Prostate gland (tissue), 2 donors: ENCODE results near the gene OTOP2. TPM values are rescaled to one million over a fixed set of nuclear protein-coding genes. Genes with fewer than 3 reads are reported as not detected.
"Not testable (repeated sequence)": the region's sequence is repeated elsewhere in the genome, so short reads cannot be mapped to it uniquely, and the experiment has no call there.

ENCODE experiments used
- DNase-seq: peaks from one replicate; pipeline ENCODE4 v3.0.0-alpha.2; 2019; ENCODE audit warnings: low spot score
- H3K27ac ChIP-seq, 2 donors: fragments of 200-600 bp; sonication (generic); 2 replicates each; pipeline ENCODE4 v1.5.1; 2017 to 2019
- H3K27me3 ChIP-seq: fragments of 200-600 bp; sonication (generic); replicated peaks from 2 replicates; pipeline ENCODE4 v1.5.1; 2019; ENCODE audit not compliant: insufficient read depth
- H3K36me3 ChIP-seq, 2 donors: fragments of 200-600 bp; sonication (generic); 1 replicate in 1 of 2; 2 replicates in 1 of 2; pipeline versions ENCODE4 v1.5.1 to v1.8.1; 2017 to 2019
- H3K4me1 ChIP-seq: fragments of 200-600 bp; sonication (generic); replicated peaks from 2 replicates; pipeline ENCODE4 v1.5.1; 2019
- H3K4me3 ChIP-seq, 2 donors: fragments of 200-600 bp; sonication (generic); 2 replicates each; pipeline ENCODE4 v1.5.1; 2017 to 2019
- H3K9me3 ChIP-seq: fragments of 200-600 bp; sonication (generic); 2 replicates; pipeline ENCODE4 v1.5.1; 2017
- POLR2A ChIP-seq: fragments of 450-650 bp; IDR thresholded peaks from one replicate; pipeline ENCODE4 v1.6.1; 2016; ENCODE audit warnings: antibody characterized with exemption, mild to moderate bottlenecking
- POLR2AphosphoS5 ChIP-seq: sonication (generic); formaldehyde crosslinking; IDR thresholded peaks from one replicate; pipeline ENCODE4 v1.6.1; 2017; ENCODE audit warnings: antibody characterized with exemption
- WGBS: methylation state at CpG from one replicate; pipeline ENCODE4 v1.1.5; 2018; 5-methylcytosine and 5-hydroxymethylcytosine counted together
- intact Hi-C: fragments of 100-400 bp; cut with DNase I; formaldehyde crosslinking; loops from one replicate; pipeline ENCODE4 v1.14.2; 2022
- total RNA-seq, 2 donors: library from RNA; depleted of rRNA; stranded (reverse); fragments of >200 nt; gene quantifications; one replicate each; pipeline ENCODE4 v1.1.0, GENCODE V29; 2016
- TF ChIP-seq, protein P1 (sequence below), 4 experiments: fragments of 200-600 bp in 2 of 4; fragments of 450-650 bp in 2 of 4; sonication (generic) in 2 of 4; IDR thresholded peaks; 1 replicate in 3 of 4; 2 replicates in 1 of 4; pipeline ENCODE4 v1.5.1; 2016 to 2019; ENCODE audit warnings: antibody characterized with exemption in 4 of 4, mild to moderate bottlenecking in 2 of 4, moderate library complexity in 2 of 4

The OTOP2 gene
- total RNA-seq, 2 donors from 2014 or later, result 0.85 TPM; not detected in 1

DNA sequence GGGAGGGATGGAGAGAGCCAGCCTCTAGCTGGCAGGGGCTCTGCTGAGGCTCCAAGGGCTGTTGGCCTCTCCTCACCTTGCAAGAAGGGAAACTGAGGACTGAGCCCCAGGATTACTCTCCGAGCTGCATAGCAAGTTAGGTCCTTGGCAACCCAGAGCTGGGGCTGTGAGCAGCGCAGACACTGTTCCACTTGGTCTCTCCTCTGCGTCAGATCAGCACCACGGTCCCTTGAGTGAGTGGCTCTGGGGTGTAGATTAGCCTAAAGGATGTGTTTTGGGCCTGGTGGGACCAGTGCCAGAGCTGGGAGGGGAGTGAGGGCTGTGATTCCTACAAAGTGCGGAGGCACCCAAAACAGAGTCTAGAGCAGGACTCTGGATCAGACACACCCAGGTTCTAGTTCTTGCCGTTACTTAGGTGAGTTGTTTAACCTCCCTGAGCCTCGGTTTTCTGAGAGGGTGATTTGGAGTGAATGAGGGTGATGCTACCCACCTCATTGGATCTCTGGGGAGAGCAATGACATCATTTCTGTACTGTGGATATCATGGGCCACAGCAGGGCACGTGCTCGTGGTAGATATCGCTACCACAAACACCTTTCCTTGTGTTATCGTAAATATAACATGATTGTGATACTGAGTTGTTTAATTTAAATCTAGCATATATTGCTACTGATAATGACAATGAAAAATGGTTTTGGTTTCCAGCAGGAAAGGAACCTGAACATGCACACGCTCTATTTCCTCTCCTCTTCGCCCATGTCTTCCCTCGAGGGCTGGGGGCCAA lies 22.5 kb upstream of the OTOP2 start:
- Histone ChIP-seq H3K27ac (no peak overlapping the region), H3K4me3 (no peak overlapping the region), H3K9me3 (no peaks in the 10 kb centered on the region), H3K4me1 (no peaks in the 10 kb centered on the region), H3K36me3 (no peaks in the 10 kb centered on the region), H3K27me3 (no peaks in the 10 kb centered on the region)
- TF ChIP-seq POLR2A, result no peak
- TF ChIP-seq, protein P1, sequence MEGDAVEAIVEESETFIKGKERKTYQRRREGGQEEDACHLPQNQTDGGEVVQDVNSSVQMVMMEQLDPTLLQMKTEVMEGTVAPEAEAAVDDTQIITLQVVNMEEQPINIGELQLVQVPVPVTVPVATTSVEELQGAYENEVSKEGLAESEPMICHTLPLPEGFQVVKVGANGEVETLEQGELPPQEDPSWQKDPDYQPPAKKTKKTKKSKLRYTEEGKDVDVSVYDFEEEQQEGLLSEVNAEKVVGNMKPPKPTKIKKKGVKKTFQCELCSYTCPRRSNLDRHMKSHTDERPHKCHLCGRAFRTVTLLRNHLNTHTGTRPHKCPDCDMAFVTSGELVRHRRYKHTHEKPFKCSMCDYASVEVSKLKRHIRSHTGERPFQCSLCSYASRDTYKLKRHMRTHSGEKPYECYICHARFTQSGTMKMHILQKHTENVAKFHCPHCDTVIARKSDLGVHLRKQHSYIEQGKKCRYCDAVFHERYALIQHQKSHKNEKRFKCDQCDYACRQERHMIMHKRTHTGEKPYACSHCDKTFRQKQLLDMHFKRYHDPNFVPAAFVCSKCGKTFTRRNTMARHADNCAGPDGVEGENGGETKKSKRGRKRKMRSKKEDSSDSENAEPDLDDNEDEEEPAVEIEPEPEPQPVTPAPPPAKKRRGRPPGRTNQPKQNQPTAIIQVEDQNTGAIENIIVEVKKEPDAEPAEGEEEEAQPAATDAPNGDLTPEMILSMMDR (IDR thresholded peaks at IDR 0.05), result no peak
- no peak for TF ChIP-seq POLR2AphosphoS5
- intact Hi-C loops, result no loop called here
- WGBS, result 73% methylated on average over 14 of the region's 14 CpGs
- no peak for DNase-seq

DNA sequence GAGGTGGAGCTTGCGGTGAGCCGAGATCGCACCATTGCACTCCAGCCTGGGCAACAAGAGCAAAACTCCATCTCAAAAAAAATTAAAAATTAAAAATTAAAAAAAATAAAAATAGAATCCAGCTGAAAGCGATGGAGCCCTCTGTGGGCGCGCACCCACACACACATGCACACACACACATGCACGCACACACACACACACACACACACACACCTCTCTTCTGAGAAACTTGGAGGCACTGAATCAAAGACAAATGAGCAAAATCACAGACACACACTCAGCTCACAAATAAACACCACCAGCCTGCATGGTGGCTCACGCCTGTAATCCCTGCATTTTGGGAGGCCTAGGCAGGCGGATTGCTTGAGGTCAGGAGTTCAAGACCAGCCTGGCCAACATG lies 21.0 kb upstream of the OTOP2 start:
- Histone ChIP-seq H3K4me3 (no peak overlapping the region), H3K27ac (no peak overlapping the region), H3K4me1 (no peaks in the 10 kb centered on the region), H3K9me3 (no peaks in the 10 kb centered on the region), H3K27me3 (no peaks in the 10 kb centered on the region), H3K36me3 (no peaks in the 10 kb centered on the region)
- no peak for DNase-seq
- TF ChIP-seq, protein P1 (IDR thresholded peaks at IDR 0.05), result no peak
- no peak for TF ChIP-seq POLR2AphosphoS5
- no peak for TF ChIP-seq POLR2A
- intact Hi-C loops, result no loop called here
- WGBS, result 93% methylated on average over 9 of the region's 9 CpGs

DNA sequence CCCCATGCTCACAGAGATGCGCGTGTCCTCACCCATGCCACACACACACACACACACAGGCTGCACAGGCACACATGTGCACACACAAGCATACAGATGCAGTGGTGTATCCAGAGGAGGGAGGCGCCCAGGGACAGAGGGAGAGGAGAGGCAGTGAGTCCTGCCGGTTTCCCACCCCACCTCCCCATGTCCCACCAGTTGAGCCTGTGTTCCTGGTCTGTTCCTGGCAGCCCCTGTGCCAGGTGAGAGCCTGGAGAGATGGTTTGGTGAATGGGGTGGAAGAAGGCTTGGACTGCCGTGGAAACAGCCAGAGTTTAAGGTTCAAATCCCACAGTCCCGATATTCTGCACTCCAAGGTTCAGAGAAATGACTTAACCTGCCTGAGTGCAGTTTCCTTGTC lies 20.4 kb upstream of the OTOP2 start:
- H3K36me3 ChIP-seq, result no peaks in the 10 kb centered on the region
- WGBS, result 69% methylated on average over 6 of the region's 6 CpGs
- TF ChIP-seq, protein P1 (IDR thresholded peaks at IDR 0.05), result no peak
- TF ChIP-seq POLR2AphosphoS5, result no peak
- TF ChIP-seq POLR2A, result no peak
- no peaks in the 10 kb centered on the region for H3K27me3 ChIP-seq
- no peak for DNase-seq
- no peak overlapping the region for H3K4me3 ChIP-seq
- no peaks in the 10 kb centered on the region for H3K9me3 ChIP-seq
- no peak overlapping the region for H3K27ac ChIP-seq
- no peaks in the 10 kb centered on the region for H3K4me1 ChIP-seq
- intact Hi-C loops, result no loop called here

DNA sequence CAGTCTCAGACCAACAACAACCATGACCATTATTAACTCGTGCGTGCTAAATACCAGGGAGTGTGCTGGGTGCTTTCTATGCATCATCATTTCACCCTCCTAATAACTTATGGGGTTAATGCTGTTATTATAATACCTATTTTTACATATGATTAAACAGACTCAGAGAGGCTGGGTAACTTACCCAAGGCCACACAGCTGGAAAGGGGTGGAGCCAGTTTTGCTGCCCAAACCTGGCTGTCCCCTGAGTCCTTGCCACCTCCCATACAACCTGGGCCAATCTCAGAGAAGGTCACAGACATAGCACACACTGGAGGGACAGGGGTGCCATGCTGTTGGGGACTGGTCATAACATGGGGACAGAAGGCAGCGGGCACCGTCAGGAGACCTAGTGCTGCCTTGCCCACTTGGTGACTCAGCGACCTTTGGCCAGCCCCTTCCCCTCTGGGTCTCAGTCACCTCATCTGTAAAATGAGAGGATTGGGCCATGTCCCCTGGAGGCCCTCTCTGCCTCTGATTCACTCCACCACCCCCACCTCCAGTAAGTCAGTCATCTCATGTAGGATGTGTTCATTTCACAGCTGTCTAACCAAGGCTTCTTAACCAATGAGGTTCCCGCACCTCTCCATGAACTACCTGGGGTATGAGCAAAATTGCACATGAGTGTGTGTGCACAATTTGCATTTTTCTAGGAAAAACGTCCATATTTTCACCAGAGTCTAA lies 19.2 kb upstream of the OTOP2 start:
- no peak overlapping the region for H3K4me3 ChIP-seq
- no peaks in the 10 kb centered on the region for H3K27me3 ChIP-seq
- H3K27ac ChIP-seq, result no peak overlapping the region
- no peaks in the 10 kb centered on the region for H3K4me1 ChIP-seq
- no peak for TF ChIP-seq POLR2A
- TF ChIP-seq, protein P1 (IDR thresholded peaks at IDR 0.05), result no peak
- no peak for TF ChIP-seq POLR2AphosphoS5
- intact Hi-C loops, result no loop called here
- 83% methylated on average over 7 of the region's 7 CpGs for WGBS
- no peak for DNase-seq
- H3K36me3 ChIP-seq, result no peaks in the 10 kb centered on the region
- H3K9me3 ChIP-seq, result no peaks in the 10 kb centered on the region

DNA sequence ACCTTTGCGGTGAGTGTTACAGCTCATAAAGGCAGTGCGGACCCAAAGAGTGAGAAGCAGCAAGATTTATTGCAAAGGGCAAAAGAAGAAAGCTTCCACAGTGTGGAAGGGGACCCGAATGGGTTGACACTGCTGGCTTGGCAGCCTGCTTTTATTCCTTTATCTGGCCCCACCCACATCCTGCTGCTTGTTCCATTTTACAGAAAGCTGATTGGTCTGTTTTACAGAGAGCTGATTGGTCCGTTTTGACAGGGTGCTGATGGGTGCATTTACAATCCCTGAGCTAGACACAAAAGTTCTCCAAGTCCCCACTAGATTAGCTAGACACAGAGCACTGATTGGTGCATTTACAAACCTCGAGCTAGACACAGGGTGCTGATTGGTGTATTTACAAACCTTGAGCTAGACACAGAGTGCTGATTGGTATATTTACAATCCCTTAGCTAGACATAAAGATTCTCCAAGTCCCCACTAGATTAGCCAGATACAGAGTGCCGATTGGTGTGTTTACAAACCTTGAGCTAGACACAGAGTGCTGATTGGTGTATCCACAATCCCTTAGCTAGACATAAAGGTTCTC lies 17.8 kb upstream of the OTOP2 start:
- intact Hi-C loops, DNase-seq, H3K4me1 ChIP-seq, H3K36me3 ChIP-seq, H3K27ac ChIP-seq, H3K9me3 ChIP-seq, H3K4me3 ChIP-seq, H3K27me3 ChIP-seq: not testable (repeated sequence)
- WGBS, result 56% methylated on average over 6 of the region's 6 CpGs
